GM13977 (cell line): ENCODE data around the gene PLXDC1.

Source experiments
- DNase-seq: peaks from one replicate; pipeline ENCODE4 v3.0.0; 2012; ENCODE audit warnings: low spot score
- CTCF ChIP-seq: IDR thresholded peaks from 2 replicates; pipeline ENCODE4 v1.5.1; 2012; ENCODE audit warnings: mild to moderate bottlenecking, control low read depth; ENCODE audit not compliant: insufficient read depth; ENCODE audit errors: extremely low read depth, missing control alignments
- in situ Hi-C: fragments of 300-500 bp; cut with MboI; formaldehyde crosslinking; loops from one replicate; pipeline ENCODE4 v1.12.0; 2022; ENCODE audit warnings: low sequenced_read_pairs, low pct_unique_long_range_greater_than_20kb, mixed read lengths, inconsistent platforms; ENCODE audit not compliant: unreplicated experiment

The PLXDC1 gene

DNA sequence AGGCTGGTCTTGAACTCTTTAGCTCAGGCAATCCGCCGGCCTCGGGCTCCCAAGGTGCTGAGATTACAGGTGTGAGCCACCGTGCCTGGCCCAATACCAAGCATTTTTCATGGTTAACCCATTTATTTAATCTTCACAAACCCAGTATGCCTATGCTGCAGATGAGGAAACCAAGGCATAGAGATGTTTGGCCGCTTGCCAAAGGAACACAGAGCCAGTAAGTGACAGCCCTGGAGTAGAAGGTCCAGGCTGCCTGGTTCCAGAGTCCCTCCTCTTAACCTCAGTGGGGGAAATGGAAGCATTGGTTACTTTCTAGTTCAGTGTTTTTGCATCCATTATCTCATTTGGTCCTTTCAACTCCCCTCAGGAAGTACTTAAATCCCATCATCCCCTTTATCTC is 29.9 kb upstream of the PLXDC1 start:
- no peak for DNase-seq
- in situ Hi-C loops = no loop called here
- no peak for TF ChIP-seq CTCF

DNA sequence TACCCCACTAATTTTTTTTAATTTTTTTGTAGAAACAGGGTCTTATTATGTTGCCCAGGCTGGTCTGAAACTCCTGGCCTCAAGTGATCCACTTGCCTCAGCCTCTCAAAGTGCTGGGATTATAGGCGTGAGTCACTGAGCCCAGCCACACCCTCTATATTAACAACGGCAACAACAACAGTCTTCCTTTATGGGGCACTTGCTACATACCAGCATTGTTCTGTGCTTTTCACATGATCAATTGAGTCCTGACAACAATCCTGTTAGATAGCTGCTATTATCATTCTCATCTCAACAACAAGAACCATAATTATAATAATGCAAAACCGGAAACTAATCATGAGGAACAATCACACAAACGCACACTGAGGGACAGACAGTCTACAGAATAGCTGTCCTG is 27.1 kb upstream of the PLXDC1 start:
- DNase-seq = no peak
- no peak for TF ChIP-seq CTCF

DNA sequence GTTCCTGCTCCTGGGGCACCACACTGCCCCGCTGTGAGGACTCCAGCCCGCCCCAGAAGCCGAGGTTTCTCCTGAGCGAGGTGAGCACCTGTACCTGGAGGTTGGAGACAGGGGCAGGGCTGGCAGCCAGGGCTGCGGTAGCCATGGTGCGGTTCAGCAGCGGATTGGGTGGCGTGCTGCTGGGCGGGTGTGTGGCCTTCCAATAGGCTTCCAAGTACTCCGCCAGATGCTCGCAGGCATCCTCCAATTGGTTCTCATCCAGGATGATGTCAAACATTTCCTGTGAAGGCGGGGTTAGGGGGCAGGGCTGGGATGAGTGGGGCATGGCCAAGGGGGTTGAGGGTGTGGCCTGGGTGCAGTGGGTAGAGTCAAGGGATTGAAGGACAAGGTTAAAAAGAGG is 25.8 kb upstream of the PLXDC1 start:
- no peak for TF ChIP-seq CTCF
- in situ Hi-C loops = no loop called here
- DNase-seq = no peak

More for the DNA sequence above, 27.1 kb upstream of the PLXDC1 start:
- in situ Hi-C loops = no loop called here

DNA sequence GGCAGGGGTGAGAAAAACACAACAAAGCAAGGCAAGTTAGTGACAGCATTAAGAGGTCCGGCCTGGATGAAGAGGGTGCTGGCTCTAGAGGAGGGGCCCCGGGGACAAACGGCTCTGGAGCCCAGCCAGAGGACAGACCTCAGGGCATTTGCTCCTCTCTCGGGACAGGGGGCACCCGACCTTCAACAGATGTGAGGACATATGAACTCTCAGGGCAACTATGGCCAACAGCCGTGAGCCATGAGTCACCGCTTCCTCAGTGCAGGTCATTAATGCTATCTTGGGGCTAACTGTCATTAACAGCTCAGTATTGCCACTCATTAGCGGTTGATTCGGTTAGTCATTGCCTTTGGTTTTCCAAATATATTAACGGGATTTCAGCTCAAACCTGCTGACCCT is 24.3 kb upstream of the PLXDC1 start:
- DNase-seq = no peak
- in situ Hi-C loops = no loop called here
- no peak for TF ChIP-seq CTCF

DNA sequence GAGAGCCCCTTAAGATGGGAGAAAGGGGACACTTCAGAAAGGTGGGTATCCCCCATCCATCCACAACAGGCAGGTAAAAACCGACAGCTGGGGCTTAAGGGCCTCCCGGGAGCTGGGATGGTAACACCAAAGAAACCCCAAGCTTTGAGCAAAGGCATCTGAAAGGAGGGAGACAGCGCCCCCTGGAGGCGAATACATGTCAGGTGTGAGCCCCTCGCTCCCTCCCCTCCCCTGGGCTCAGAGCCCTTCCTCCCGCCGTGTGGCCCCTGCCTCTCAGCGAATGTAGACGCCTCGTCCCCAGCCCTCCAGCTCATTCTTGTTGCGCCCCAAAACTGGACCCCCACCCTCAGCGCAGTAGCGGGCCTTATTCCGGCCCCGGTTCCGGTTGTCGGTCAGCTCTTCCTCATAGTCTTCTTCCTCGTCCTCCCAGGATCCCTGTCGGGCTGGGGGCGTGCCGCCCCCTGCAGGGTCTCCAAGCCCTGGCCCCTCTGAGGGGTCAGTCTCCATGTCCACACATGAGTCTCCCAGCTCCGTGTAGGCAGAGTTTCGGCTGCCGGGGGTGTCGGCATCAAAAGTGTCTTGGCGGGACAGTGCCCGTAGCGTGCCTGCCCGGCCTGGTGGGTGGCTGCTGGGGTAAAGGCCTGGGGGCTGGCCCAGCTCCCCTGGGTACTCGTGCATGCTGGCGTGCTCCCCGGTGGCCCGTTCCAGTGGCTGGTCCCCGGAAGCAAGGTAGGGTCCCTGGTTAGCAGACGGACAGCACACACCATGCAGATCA is 23.7 kb upstream of the PLXDC1 start:
- DNase-seq = peak; percentile 90
- TF ChIP-seq CTCF = peak; percentile 83
- in situ Hi-C loops = no loop called here

DNA sequence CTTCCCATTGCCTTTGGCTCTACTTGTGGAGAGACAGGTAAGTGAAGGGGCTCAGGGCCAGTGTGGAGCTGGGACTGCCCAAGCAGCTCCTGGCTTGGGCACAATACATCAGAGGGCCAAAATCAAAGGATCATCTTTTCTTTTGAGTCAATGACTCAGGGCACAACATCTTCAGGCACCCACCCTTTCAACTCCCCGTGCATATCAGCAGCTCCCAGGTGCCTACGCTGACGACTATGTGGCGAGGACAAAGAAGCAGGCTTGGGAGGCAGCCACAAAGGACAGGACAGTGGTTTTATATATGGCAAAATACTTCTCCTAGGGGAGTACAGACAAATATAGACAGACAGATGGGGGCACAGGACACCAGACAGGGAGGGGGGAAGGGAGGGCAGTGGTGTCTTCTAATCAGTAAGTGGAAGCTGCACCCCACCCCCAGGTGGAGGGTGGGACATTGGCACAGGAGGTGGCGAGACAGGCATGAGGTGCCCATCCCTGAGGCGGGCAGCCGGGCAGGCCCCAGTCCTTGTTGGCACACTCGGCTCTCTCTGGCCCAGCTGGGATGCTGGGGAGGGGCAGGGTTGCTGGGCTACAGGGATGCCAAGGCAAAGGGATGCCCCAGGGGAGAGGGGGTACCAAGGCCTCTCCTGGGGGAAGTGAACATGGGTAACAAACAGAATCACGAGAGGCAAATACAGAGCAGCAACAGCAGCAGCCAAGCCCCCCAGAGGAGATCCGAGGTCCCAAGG is 22.3 kb upstream of the PLXDC1 start:
- in situ Hi-C loops = no loop called here
- DNase-seq = no peak
- no peak for TF ChIP-seq CTCF
